ENCODE data around the gene HADHB.
"Not testable (repeated sequence)": the region's sequence is repeated elsewhere in the genome, so short reads cannot be mapped to it uniquely, and the experiment has no call there.

The HADHB gene

GRCh38 chr2:26331321-26331720 is 86.6 kb downstream of the HADHB start:
- not testable (repeated sequence) for DNase-seq

GRCh38 chr2:26333293-26333692 is 88.6 kb downstream of the HADHB start:
- DNase-seq, result no peak

DNA sequence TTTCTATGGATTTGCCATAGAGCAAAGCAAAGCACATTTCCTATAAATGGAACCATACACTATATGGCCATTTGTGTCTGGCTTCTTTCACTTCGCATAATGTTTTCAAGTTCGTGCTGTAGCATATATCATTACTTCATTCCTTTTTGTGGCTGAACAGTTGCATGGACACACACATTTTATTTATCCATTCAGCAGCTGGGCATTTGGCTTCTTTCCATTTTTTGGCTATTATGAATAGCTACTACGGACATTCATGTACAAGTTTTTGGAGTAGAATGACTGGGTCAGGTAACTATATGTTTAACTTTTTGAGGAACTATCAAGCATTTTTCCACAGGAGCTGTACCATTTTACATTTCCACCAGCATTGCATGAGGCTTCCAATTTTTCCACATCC is 90.5 kb downstream of the HADHB start:
- DNase-seq, result no peak

- no peak for DNase-seq
These were observed 92.0 kb downstream of the HADHB start for GRCh38 chr2:26336719-26337118.

DNA sequence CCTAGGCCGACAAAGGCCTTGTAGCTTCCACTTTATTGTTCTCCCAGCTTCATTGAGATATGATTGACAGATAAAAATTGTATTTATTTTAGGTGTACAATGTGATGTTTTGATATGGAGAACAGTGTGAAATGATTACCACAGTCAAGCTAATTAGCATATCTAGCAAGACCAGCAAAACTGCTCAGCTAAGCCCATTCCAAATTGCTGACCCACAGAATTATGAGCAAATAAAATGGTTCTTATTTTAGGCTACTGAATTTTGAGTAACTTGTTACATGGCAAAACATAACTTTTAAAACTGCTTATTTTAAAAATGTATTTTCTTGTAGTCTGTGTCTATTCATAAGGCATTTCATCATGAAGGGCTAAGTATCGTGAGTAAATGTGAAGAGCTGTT is 92.6 kb downstream of the HADHB start:
- DNase-seq, result no peak

All from NCI-H1436 treated with DMSO at 0.1 percent for 48 hours (cell line).